NCI-H345 treated with DMSO at 0.1 percent for 48 hours (cell line): ENCODE measurements around the gene FGFBP3.
"Not testable (repeated sequence)": the region's sequence is repeated elsewhere in the genome, so short reads cannot be mapped to it uniquely, and the experiment has no call there.

ENCODE experiments used
- DNase-seq: peaks from one replicate; lab custom pipeline; 2025; ENCODE audit not compliant: unreplicated experiment; lab: John Stamatoyannopoulos, UW

FGFBP3 gene

DNA sequence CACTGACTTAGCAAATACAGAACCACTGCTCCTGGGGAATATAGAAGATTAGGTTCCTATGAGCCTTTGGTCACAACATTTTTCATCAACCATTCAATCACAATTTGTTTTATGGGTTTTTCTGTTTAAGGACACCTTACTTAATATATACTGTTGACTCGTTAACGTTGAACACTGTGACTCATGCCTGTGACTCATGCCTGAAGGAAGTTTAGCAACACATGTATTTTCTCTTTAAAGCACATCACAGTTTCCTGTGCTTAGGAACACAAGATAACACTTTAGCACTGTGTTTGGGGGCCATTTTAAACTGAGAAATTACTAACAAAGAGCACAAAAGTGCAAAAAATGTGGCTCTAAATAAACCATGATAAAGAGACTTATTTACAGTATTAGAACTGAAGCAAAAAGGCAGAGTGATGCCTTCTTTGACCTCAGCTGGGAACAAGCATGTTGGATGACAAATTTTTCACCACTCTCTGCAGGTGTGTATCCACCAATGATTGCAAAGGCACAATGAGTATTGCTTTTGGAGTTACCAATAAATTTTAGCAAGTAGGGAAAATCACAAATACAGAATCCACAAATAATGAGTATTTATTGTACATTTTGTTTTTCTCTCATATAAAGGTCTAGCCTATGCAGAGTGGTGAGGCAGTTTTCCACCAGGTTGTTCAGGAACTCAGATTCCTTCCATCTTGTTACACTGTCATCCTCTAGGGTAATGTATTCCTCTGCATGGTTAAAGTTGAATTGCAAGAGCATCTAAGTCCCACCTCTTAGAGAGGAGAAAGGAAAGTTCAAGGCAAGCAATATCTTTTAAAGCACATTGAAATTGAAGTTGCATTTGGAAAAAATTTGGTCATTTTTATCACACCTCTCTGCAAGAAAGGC is 7.3 kb downstream of the FGFBP3 start:
- no peak for DNase-seq

DNA sequence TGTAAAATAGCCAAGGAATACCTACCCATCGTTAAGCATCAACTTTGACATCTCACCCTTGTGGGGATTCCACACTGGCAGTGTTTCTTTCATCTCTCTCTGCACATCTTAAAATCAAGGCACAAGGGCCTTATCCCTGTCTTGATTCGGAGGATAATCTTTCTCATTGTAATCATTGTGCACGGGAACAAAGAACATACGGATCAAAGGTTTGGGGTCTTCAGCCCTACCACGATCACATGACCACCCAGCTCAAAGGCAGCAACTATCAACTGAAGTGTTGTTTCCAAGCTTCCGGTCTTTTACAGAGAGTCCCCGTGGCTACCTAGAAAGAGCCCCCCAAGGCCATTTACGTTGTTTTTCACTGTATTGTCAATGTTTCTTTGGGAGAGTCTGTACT is 11.9 kb downstream of the FGFBP3 start:
- no peak for DNase-seq

DNA sequence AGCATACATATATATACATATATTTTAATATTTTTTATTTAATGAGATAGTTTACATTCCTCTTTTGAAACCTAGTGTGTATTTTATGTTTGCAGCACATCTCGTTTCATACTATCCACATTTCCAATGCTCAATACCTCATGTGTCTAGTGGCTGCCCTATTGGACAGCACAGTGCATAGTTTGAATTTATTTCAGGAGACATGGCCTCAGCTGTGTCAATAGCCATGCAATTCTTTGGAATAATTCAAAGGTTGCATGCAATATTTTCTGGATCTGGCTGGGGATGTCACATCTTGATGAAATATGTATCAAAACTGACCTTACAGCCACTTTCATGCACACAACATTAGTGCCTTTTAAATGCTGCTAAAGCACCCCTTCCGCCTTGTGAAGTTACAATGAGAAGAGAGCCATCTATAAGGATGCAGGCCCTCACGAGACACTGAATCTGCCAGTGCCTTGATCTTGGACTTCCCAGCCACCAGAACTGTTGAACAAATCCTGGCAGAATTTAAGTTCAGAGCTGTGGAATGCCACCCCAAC is 13.0 kb downstream of the FGFBP3 start:
- no peak for DNase-seq

DNA sequence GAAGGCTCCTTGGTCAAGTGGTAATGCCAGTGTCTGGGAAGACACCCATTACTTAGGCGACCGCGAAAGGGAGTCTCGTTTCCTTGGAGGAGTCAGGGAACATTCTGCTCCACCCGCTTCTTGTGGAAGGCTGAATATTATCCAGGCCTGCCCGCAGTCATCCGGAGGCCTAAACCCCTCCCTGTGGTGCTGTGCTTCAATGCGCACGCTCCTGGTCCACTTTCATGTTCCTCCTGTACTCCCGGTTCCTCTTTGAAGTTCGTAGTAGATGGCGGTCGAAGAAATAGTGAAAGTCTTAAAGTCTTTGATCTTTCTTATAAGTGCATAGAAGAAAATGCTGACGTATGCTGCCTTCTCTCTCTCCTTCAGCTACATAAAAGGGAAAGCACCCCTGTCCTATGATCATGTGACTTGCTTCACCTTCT is 15.0 kb downstream of the FGFBP3 start:
- not testable (repeated sequence) for DNase-seq

DNA sequence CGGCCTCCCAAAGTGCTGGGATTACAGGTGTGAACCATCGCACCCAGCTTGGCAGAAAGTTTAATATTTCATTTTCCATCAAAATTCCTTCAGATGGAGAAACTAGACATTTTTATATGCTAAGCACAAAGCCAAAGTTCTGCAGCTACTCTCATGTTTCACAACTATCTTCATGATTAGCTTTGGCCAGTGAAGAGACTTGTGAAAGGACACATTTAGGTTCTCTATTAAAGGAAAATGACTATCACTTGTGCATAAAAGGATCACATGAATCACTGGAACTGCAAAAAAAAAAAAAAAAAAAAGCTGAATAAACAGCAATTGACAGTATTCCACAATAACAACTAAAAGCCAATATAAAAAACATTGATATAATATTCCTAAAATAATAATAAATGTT is 16.2 kb downstream of the FGFBP3 start:
- no peak for DNase-seq

DNA sequence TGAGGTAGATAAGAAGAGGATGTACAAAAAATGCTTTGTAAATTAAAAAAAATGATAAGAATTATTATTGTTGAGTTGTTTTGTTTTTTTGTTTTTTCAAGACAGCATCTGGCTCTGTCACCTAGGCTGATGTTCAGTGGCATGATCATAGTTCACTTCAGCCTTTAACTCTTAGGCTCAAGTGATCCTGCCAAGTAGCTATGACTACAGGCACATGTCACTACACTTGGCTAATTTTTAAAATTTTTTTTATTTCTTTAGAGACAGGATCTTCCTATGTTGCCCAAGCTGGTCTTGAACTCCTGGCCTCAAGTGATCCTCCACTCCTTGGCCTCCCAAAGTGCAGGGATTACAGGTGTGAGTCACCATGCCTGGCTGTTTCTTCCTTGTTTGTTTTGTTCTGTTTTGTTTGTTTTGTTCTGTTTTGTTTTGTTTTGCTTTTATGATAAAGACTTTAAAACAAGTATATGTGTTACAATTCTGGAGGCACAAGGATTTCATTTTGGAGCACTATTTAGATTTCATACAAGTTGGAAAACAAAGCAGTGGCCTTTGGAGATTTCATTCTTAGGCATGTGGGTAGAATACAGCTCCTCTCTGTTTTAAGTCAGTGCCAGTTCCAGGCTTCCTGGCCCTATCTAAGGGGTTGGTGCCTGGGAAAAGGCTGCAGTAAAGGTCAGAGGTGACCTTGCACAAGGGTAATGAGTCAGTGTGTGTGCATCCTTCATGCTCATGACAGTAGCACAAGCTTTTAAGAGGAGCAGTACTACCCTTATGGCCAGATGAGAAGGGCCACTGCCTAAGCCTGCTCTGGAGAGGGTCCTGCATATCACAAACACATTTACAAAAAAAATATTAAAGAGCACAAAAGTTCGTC is 17.9 kb downstream of the FGFBP3 start:
- no peak for DNase-seq

DNA sequence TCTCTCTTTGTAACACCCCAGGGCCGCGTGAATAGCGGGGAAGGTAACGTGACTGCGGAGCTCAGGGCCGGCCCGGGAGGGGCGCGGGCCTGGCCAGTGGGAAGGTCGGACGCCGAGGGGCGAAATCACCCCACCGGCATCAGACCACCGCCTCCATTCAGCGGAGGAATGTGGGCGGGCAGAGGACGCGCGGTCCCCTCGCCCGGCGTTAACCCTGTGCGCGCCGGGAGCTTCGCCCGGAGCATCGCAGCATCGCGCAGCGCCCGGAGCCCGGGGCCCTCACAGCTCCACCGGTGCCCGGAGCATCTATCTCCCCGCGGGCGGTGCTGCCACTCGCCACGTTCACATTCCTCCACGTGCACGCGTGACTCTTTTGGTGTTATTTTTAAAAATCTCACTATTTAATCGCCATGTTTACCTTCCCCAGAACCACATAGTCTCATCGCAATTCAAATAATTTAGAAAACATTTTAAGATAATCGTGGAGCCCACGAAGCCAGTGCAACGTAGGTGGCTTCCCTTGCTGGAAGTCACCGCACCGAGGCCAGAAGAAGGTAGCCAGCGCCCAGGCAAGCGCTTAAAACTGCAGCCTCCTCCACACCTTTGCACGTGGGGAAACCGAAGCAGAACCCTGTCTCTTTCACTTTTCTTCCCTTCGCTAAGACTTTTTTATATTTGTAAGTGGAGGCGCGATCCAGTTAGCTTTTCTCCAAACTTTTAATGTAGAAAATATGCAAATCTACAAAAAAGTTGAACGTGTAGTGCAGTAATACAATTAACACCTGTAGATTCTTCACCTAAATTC is 21.8 kb downstream of the FGFBP3 start:
- no peak for DNase-seq

DNA sequence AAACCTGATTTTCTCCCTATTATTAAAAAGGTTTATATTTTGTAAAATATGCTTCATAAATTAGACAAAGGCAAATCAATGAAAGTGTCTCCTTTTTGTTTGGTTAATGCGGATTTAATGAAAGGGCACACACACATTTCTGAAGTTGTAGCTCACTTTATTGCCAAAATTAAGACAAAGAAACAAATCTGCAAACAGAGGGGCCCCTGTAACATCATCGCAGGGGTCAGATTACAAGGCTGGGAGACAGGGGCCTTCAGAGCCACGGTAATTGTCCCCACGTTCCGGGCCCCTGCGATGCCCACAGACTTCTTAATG is 22.4 kb downstream of the FGFBP3 start:
- no peak for DNase-seq

DNA sequence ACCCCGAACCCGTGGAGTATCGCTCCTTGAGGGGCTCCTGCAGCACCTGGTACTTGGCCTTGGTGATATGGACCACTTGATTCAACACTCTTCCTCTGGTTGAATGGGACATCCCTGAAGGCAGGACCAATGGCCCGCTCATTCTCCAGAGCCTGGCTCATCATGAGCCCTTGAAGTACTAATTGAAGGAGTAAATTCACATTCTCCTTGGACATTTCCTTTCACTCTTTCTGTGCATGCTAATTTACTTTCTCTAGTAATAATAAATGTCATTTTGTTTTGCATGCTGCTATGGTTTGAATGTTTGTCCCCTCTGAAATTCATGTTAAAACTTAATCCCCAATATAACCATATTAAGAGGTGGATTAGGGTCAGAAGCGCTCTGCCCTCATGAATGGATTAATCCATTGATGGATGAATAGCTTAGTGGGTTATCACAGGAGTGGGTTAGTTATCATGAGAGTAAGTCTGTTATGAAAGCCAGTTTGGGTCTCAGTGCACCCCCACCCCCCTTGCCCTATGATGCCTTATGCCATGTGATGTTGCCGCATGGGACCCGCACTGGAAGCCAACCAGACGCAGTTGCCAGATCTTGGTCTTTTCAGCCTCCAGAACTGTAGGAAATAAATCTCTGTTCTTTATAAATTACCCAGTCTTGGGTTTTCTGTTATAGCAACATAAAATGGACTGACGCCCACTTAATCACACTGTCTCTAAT is 23.8 kb downstream of the FGFBP3 start:
- DNase-seq: no peak

DNA sequence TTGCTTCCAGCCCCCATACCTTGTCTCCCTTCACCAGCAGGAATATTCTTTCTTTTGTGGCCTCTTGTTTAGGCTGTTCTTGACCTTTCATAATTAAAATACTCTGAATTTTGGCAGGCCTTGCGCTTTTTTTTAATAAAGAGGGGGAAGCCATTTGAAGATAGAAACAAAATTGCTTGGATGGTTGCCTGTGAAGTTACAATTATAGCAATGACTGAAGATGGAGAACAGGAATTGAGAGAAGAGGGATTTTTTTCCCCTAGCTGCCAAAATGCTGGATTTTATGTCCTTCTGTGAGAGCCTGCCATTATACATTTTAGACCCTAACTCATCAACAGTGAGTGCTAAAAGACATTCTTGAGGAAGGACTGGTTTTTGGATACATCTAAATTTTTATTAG is 24.8 kb downstream of the FGFBP3 start:
- no peak for DNase-seq

DNA sequence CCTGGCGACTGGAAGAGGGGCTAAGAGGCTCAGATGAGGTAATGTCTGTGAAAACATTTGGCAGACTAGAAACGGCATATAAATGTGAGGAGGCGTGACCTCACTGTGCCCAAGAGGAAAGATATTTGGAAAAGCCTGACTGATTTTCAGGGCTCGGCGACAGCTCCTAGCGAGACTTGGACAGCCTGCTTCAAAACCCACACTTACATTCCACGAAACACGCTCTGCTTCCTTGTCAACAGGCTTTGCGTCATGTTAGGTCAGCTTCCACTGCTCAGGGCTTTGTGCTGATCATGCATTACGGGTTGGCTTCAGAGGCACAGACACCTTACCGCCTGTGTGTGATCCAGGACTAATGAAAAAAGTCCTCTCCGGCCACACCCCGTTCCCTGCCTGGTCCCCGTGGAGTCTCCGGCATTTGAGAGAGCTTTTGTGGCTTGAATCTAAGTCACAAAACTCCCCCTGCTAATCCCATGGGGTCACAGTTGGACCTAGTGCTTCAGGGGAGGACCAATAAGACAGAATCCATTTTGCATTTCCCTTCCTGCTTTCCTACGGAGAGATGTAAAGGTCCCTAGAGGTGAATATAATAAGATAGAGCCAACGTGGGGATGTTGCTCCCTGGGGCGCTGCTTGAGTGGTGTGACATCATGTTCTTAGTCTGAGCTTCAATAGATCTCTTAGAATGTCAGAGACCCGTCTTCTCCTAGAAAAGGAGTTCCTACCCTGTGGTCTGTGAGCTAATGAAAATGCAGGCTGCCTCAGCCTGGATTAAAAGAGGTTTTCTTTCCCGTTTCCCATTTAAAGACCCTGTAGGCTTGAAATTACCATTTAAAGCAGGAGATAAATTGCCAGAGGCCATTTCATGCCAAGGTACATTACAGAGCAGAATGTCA is 25.5 kb downstream of the FGFBP3 start:
- DNase-seq: no peak

DNA sequence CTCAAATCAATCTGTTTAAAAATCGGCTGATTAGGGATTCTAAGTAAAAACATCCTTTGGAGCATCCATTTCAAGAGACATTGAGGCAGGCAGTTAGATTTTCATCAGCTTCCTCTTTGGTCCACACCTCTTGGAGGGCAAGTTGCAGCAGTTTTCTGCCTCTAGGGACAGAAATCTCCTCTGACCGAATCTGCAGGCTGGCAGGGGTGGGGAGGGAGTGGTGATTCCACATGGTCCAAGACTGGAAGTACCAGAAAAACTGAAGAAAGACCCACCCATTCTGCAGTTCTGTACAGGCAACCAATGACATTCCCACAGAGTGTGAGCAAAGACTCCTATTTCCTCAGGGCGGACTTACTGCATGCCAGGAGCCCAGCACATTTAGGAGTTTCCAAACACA is 29.0 kb downstream of the FGFBP3 start:
- DNase-seq: no peak

DNA sequence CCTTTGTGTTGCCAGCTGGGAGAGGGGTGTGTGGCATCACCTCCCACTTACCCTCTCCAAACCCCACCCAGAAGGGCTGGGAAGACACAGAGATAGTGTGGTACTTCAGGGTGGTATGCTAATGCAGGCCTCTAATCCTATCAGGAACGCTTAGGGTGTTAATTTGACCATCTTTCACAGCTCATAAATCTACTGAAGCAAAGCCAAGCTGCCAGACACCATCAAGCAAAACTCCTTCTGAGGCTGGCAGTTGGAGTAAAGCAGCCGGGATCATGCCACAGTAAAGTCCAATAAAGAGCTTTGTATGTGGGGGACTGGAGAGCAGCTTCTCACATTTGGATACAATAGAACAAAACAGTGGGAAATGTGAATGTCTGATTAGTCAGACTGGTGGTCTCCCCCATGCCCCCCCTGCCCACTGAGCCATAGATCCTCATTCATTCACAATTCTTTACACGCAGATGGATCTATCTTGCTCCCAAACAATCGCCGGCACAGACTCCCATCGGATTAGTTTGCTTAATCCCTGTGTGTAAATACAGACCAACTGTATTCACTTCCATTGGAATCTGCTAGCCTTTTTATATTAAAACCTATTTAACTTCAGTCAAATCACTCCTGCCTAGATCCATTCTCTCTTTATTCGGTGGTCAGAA is 29.6 kb downstream of the FGFBP3 start:
- DNase-seq: no peak

DNA sequence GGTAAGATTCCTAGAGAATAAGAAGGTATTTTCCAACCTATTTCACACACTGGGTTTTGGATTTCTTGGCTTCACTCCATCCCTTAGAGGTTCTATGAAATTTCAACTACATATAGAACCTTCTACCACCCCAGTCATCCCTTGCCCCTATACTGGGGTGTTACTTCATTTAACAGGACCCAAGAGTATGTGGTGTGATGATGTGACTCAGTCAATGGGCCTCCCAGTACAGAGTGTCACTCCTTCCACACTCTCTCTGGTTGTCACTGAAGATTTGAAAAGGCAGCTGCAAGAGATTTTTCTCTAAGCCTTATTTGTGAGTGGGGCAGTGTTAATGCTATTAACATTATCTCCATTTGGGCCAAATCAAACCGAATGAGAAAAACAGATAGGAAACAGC is 33.5 kb downstream of the FGFBP3 start:
- no peak for DNase-seq

DNA sequence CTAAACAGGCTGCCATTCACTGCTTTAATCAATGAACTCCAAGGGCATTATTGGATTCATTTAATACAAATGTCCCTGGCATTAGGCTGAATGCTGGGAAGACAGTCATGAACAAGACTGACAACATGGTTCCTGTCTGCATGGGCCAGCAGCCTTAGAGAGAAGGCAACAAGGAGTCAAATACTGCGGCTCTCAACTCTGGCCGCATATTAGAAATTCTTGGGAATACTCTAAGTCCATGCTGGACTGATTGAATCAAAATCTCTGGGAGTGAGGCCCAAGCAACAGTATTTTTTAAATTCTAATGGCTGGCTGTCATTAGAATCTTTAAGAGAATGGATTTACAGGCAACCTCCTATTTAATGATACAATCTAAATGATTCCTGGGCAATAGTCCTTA is 34.1 kb downstream of the FGFBP3 start:
- no peak for DNase-seq

DNA sequence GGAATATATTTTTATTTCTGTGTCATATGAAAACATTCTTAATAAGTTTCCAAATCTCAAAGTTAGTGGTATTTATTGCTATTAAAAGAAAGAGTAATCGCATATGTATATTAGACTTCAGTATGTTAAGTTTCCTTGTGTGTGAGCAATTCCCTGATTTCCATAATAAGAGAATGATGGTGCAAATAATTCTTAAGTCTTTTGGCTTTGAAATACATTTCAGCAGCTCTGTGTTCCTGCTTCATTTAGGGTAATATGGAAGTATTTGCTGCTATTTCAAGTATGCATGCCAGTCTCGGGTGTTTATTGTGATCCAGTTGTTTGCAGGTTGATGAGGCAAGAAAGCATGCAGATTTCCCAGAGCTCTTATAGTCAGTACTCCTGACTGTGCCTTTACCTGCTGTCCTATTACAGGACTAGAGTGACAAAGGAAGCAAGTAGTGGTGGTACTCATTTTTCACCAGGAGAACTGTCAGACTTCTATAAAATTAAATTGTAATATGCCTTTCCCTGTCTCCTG is 43.7 kb downstream of the FGFBP3 start:
- no peak for DNase-seq

DNA sequence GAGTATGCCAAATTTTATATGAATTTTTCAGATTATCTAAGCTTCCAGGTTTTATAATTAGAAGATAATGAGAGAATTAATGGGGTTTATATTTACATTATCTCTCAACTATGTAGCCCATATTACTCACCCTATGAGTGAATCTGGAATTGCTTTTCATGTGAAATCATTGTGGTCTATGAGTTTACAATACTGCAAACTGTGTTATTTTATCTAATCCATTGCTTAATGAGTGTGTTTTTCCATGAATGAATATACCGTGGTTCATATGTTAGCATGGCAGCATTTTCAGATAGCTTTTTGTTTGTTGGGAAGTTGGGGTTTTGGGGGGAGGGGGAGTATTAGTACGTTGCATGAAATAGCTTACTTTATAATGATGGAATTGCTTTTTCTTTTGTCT is 44.5 kb downstream of the FGFBP3 start:
- DNase-seq: no peak

DNA sequence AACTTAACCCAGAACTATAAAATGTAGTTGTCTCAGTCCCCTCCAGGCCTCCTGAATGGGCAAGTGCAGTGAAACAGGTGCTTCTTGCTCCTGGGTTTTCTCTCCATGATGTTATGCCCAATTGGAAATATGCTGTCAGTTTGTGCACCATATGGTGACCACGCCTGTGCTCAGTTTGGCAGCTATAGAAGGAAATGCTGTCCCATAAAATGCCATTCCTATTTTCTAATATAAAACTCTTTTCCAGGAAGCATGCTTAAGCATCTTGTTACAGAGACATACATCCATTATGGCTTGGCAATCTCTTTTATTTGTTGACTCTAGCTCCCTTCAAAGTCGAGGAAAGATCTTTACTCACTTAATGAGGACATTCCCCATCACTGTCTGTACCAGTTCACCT is 45.2 kb downstream of the FGFBP3 start:
- DNase-seq: no peak

DNA sequence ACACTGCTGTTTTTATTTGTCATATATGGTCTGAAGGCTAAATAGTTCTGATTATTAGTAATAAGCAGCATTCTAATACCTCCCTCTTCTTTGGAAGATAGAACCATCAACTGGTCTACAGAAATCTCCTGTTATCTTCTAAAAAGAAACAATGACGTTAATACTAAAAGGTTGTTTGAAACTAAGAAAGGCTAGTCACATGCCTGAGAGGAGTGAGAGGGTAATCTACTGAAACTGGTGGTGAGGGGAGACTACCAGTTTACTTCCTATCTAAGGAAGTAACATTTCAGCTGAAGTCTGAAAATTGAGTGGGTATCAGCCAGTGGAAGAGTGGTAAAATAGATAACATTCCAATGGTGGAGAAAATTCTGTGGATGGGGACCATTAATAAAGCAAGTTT is 48.4 kb downstream of the FGFBP3 start:
- DNase-seq: no peak
